Fibroblast of lung (primary cell): ENCODE results near the gene SIPA1L3.

ENCODE experiments used
- EZH2 ChIP-seq: IDR thresholded peaks from 2 replicates; pipeline ENCODE4 v1.5.1; 2012; ENCODE audit warnings: low read length, control low read depth, mild to moderate bottlenecking; ENCODE audit errors: missing control alignments
- TF ChIP-seq, protein P1 (sequence below), 2 donors: IDR thresholded peaks in 1 of 2; conservative IDR thresholded peaks in 1 of 2; 1 replicate in 1 of 2; 2 replicates in 1 of 2; pipeline ENCODE4 v1.5.1; 2011 to 2012; ENCODE audit warnings: low read length in 2 of 2, control low read depth in 1 of 2, inconsistent platforms in 1 of 2, low read depth in 1 of 2, mild to moderate bottlenecking in 1 of 2

DNA sequence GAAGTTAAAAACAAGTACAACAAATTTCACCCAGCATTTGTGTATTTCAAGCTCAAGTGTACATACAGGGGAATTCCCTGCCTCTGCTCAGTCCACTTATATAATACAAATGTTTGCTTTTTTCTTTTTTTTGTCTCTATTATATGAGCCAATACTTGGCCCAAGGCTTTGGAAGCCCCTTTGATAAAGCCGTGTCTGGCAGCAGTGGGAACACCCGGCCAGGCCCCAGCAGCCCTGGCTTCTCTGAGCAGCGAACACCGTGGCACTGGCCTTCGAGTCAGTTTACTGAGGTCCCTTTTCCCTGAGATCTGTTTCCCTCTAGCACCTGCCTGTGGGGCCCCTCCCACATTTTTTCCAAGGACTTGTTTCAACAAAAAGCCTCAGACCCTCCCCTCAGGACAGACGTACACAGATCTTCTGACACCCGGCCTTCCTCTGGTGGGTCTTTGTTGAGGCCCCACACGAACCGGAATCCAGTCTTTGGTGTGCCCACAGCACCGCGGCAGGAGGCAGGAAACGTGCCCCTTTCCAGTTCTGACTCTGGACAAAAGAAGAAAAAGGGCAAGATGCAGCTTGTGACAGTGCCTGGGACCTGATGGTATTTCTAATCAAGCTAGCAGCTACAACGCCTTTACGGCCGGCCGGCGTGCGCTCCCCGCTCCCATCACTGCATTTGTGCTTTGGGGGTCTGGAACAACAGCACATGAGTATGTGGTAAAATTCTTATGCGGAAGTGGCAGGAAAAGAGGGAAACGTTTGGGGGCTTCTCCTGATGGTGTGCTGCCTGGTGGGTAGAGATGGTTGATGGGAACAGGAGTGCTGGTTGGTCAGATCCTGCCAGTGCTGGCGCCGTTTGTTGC lies 13.8 kb downstream of the SIPA1L3 start:
- TF ChIP-seq, protein P1, sequence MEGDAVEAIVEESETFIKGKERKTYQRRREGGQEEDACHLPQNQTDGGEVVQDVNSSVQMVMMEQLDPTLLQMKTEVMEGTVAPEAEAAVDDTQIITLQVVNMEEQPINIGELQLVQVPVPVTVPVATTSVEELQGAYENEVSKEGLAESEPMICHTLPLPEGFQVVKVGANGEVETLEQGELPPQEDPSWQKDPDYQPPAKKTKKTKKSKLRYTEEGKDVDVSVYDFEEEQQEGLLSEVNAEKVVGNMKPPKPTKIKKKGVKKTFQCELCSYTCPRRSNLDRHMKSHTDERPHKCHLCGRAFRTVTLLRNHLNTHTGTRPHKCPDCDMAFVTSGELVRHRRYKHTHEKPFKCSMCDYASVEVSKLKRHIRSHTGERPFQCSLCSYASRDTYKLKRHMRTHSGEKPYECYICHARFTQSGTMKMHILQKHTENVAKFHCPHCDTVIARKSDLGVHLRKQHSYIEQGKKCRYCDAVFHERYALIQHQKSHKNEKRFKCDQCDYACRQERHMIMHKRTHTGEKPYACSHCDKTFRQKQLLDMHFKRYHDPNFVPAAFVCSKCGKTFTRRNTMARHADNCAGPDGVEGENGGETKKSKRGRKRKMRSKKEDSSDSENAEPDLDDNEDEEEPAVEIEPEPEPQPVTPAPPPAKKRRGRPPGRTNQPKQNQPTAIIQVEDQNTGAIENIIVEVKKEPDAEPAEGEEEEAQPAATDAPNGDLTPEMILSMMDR (conservative IDR thresholded peaks at IDR 0.05 in 1 of 2, IDR thresholded peaks at IDR 0.05 in 1 of 2; ENCODE audit: low read depth in 1 of 2, low read length in 2 of 2) = no peak
- TF ChIP-seq EZH2 = no peak
